ENCODE measurements around the gene KIT. TPM values are rescaled to one million over a fixed set of nuclear protein-coding genes. Genes with fewer than 3 reads are reported as not detected.

KIT gene
- total and polyA plus RNA-seq, 2 donors (not counting 3 experiments of a cell fraction or from before 2014, with no cell fraction given), result 19.8 to 39.7 TPM

DNA sequence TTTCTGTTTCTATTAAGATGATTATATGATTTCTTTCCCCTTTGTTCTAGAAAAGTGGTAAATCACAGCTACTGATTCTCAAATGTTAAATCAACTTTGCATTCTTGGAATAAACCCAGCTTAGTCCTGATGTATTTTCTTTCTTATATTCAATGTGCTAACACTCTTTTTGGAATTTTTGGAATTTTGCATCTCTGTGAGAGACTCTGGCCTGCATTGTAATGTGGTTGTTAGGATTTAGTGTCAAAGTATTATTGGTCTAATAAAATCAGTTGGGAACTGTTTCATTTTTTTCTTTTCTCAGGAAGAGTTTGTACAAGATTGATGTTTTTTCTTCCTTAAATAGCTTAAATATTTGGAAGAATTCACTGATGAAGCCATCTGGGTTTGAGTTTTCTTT is 109.6 kb downstream of the KIT start:
- no peak overlapping the region for H2AFZ ChIP-seq (ENCODE audit: low read depth, low read length)
- dilution Hi-C loops (cut with MboI; ENCODE audit: extremely low pct_ligation_motif_present, low sequenced_read_pairs) (no loop called here), intact Hi-C loops (cut with micrococcal nuclease) (no loop called here)
- BruUV-seq (replicated peaks), result no TSS peak
- H3K27me3 ChIP-seq (ENCODE audit: control insufficient read depth in 2 of 2, insufficient read depth in 2 of 2, low read length in 2 of 2), result peaks cover 0 to 2% of the 10 kb centered on the region in 2 experiments
- no peaks in the 10 kb centered on the region for H3K36me3 ChIP-seq (ENCODE audit: control insufficient read depth in 2 of 2, extremely low read depth in 1 of 2, insufficient read depth in 2 of 2, low read length in 2 of 2)
- TF ChIP-seq GATA2 (IDR thresholded peaks at IDR 0.05; ENCODE audit: insufficient read depth, insufficient read length, low read depth, low read length) (no peak), POLR2AphosphoS5 (IDR thresholded peaks at IDR 0.05; ENCODE audit: insufficient read depth, low read depth, low read length) (no peak), MYC (IDR thresholded peaks at IDR 0.05; ENCODE audit: low read depth, low read length) (no peak), POLR2A (IDR thresholded peaks at IDR 0.05; ENCODE audit: low read depth, low read length) (no peak), JUN (IDR thresholded peaks at IDR 0.05; ENCODE audit: borderline replicate concordance, insufficient read depth, insufficient read length, low read depth) (no peak), EZH2 (IDR thresholded peaks at IDR 0.05; ENCODE audit: borderline replicate concordance, low read depth, low read length, severe bottlenecking) (no peak), FOS (IDR thresholded peaks at IDR 0.05; ENCODE audit: borderline replicate concordance, insufficient read depth, low read length) (no peak)
- TF ChIP-seq, protein P1, sequence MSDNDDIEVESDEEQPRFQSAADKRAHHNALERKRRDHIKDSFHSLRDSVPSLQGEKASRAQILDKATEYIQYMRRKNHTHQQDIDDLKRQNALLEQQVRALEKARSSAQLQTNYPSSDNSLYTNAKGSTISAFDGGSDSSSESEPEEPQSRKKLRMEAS (IDR thresholded peaks at IDR 0.05; ENCODE audit: insufficient read depth, insufficient read length), result no peak
- TF ChIP-seq, protein P2, sequence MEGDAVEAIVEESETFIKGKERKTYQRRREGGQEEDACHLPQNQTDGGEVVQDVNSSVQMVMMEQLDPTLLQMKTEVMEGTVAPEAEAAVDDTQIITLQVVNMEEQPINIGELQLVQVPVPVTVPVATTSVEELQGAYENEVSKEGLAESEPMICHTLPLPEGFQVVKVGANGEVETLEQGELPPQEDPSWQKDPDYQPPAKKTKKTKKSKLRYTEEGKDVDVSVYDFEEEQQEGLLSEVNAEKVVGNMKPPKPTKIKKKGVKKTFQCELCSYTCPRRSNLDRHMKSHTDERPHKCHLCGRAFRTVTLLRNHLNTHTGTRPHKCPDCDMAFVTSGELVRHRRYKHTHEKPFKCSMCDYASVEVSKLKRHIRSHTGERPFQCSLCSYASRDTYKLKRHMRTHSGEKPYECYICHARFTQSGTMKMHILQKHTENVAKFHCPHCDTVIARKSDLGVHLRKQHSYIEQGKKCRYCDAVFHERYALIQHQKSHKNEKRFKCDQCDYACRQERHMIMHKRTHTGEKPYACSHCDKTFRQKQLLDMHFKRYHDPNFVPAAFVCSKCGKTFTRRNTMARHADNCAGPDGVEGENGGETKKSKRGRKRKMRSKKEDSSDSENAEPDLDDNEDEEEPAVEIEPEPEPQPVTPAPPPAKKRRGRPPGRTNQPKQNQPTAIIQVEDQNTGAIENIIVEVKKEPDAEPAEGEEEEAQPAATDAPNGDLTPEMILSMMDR (IDR thresholded peaks at IDR 0.05; ENCODE audit: extremely low read depth in 1 of 2, insufficient read depth in 1 of 2, low read depth in 1 of 2, low read length in 2 of 2), result no peak
- no peak overlapping the region for H3K4me3 ChIP-seq (replicated peaks in 1 of 3; ENCODE audit: insufficient read depth in 1 of 3, low read depth in 1 of 3, low read length in 3 of 3)
- no peaks in the 10 kb centered on the region for H3K4me1 ChIP-seq (ENCODE audit: control insufficient read depth, extremely low read depth, insufficient read depth, low read length)
- no peaks in the 10 kb centered on the region for H3K79me2 ChIP-seq (ENCODE audit: control insufficient read depth, insufficient read depth, low read length)
- ChIA-PET POLR2A (no interaction called here), CTCF (interaction anchor here (1.0 to 1.5 kb wide), 3 partner anchors 10 to 65 kb away, joined by 3 to 4 read pairs (median 3); no protein-coding TSS in a partner anchor)
- DNase-seq (ENCODE audit: low read depth, low spot score) (no peak), FAIRE-seq (no peak)
- no peak overlapping the region for H3K4me2 ChIP-seq (ENCODE audit: insufficient read depth, low read length)
- H3K27ac ChIP-seq (ENCODE audit: insufficient read depth, low read depth, low read length), result no peak overlapping the region
- no peaks in the 10 kb centered on the region for H3K9me3 ChIP-seq (replicated peaks; ENCODE audit: control insufficient read depth, insufficient read depth, low read length)
- no peaks in the 10 kb centered on the region for H4K20me1 ChIP-seq (replicated peaks; ENCODE audit: control insufficient read depth, extremely low read depth, insufficient read depth, low read length)
- H3K9ac ChIP-seq (replicated peaks; ENCODE audit: extremely low read depth, insufficient read depth, low read length), result no peak overlapping the region
- no peaks in the 10 kb centered on the region for H3K9me1 ChIP-seq (replicated peaks; ENCODE audit: control insufficient read depth, extremely low read depth, insufficient read depth, low read length)
